SK-N-SH (cell line): ENCODE data around the gene MBD2. TPM values are rescaled to one million over a fixed set of nuclear protein-coding genes. Genes with fewer than 3 reads are reported as not detected.

Source experiments
- CTCF ChIA-PET: fragments of 300-600, 350-600 bp; formaldehyde crosslinking; extraction: SDS; loops from one replicate; lab custom pipeline; 2021; lab: Yijun Ruan, JAX
- POLR2A ChIA-PET: fragments of 350-600 bp; sonication (Branson Sonifier 250); formaldehyde crosslinking; extraction: SDS; loops from one replicate; lab custom pipeline; 2020; ENCODE audit warnings: antibody characterized with exemption, inconsistent platforms; lab: Yijun Ruan, JAX
- DNase-seq: peaks from one replicate; pipeline ENCODE4 v3.0.0; 2012
- H2AFZ ChIP-seq: fragments of 200-600 bp; sonication (generic); 2 replicates; pipeline ENCODE4 v1.8.1; 2016; ENCODE audit warnings: antibody characterized with exemption, mild to moderate bottlenecking, low read depth
- H3F3A ChIP-seq: fragments of 200-600 bp; sonication (generic); replicated peaks from 2 replicates; pipeline ENCODE3; 2016; ENCODE audit warnings: antibody characterized with exemption, mild to moderate bottlenecking; ENCODE audit not compliant: insufficient read depth
- H3K27ac ChIP-seq, 2 experiments: fragments of 200-500 bp in 1 of 2; fragments of 200-600 bp in 1 of 2; sonication (Bioruptor generic) in 1 of 2; sonication (generic), shearing (Covaris generic) in 1 of 2; 2 replicates each; pipeline versions ENCODE4 v1.5.1 to v1.6.1; 2014 to 2016; ENCODE audit warnings: low read depth in 2 of 2, inconsistent platforms in 1 of 2, low read length in 1 of 2, mild to moderate bottlenecking in 1 of 2, mixed read lengths in 1 of 2
- H3K27me3 ChIP-seq: fragments of 200-600 bp; sonication (generic), shearing (Covaris generic); 2 replicates; pipeline ENCODE4 v1.6.1; 2016; ENCODE audit warnings: mixed run types; ENCODE audit not compliant: insufficient read depth
- H3K36me3 ChIP-seq, 2 experiments: fragments of 200-500 bp in 1 of 2; fragments of 200-600 bp in 1 of 2; sonication (Bioruptor generic) in 1 of 2; sonication (generic) in 1 of 2; replicated peaks in 1 of 2; 2 replicates each; pipeline versions ENCODE3 to v1.5.1; 2014 to 2016; ENCODE audit warnings: low read length in 1 of 2, mild to moderate bottlenecking in 1 of 2; ENCODE audit not compliant: insufficient read depth in 2 of 2, control insufficient read depth in 1 of 2
- H3K4me1 ChIP-seq, 2 experiments: fragments of 200-500 bp in 1 of 2; fragments of 200-600 bp in 1 of 2; sonication (Bioruptor generic) in 1 of 2; sonication (generic), shearing (Covaris generic) in 1 of 2; 2 replicates each; pipeline versions ENCODE4 v1.5.1 to v1.6.1; 2014 to 2016; ENCODE audit warnings: low read depth in 1 of 2, low read length in 1 of 2, mixed run types in 1 of 2; ENCODE audit not compliant: insufficient read depth in 2 of 2, control insufficient read depth in 1 of 2
- H3K4me2 ChIP-seq: fragments of 200-600 bp; sonication (generic), shearing (Covaris generic); 2 replicates; pipeline ENCODE4 v1.6.1; 2017; ENCODE audit warnings: mixed run types
- H3K4me3 ChIP-seq, 2 experiments: fragments of 200-500 bp in 1 of 2; fragments of 200-600 bp in 1 of 2; sonication (Bioruptor generic) in 1 of 2; sonication (generic), shearing (Covaris generic) in 1 of 2; 2 replicates each; pipeline versions ENCODE4 v1.5.1 to v1.8.1; 2014 to 2016; ENCODE audit warnings: low read depth in 2 of 2, inconsistent platforms in 1 of 2, low read length in 1 of 2, mild to moderate bottlenecking in 1 of 2, mixed read lengths in 1 of 2, moderate library complexity in 1 of 2
- H3K79me2 ChIP-seq: fragments of 200-600 bp; sonication (generic); 2 replicates; pipeline ENCODE4 v1.8.1; 2017; ENCODE audit warnings: mild to moderate bottlenecking; ENCODE audit not compliant: insufficient read depth
- H3K9ac ChIP-seq: fragments of 200-600 bp; sonication (generic); 2 replicates; pipeline ENCODE4 v1.6.1; 2017; ENCODE audit warnings: mixed run types
- H3K9me2 ChIP-seq: fragments of 200-600 bp; sonication (generic); 2 replicates; pipeline ENCODE4 v1.6.1; 2017; ENCODE audit warnings: mixed run types
- H3K9me3 ChIP-seq: fragments of 200-600 bp; sonication (generic); 2 replicates; pipeline ENCODE4 v1.6.1; 2017; ENCODE audit warnings: mixed run types, mild to moderate bottlenecking, moderate library complexity
- H4K20me1 ChIP-seq: fragments of 200-600 bp; sonication (generic); 2 replicates; pipeline ENCODE4 v1.6.1; 2017; ENCODE audit warnings: mild to moderate bottlenecking, mixed run types; ENCODE audit not compliant: insufficient read depth
- ELF1 ChIP-seq: IDR thresholded peaks from 2 replicates; pipeline ENCODE4 v1.4.0; 2012
- EP300 ChIP-seq, 2 experiments: IDR thresholded peaks; 2 replicates each; pipeline versions ENCODE4 v1.4.0 to v1.6.1; 2012; ENCODE audit warnings: borderline replicate concordance in 1 of 2, low read depth in 1 of 2, low read length in 1 of 2
- FOSL2 ChIP-seq: IDR thresholded peaks from 2 replicates; pipeline ENCODE4 v1.4.0; 2012; ENCODE audit warnings: low read depth, mild to moderate bottlenecking, moderate library complexity, borderline replicate concordance
- GATA2 ChIP-seq: sonication (generic); formaldehyde crosslinking; IDR thresholded peaks from 2 replicates; pipeline ENCODE4 v1.5.0; 2020; ENCODE audit warnings: mild to moderate bottlenecking, missing genetic modification reagents
- MEF2A ChIP-seq: IDR thresholded peaks from 2 replicates; pipeline ENCODE4 v1.4.0; 2012; ENCODE audit warnings: low read depth, borderline replicate concordance
- NFIC ChIP-seq: IDR thresholded peaks from 2 replicates; pipeline ENCODE4 v1.4.0; 2012; ENCODE audit warnings: borderline replicate concordance
- POLR2AphosphoS5 ChIP-seq: IDR thresholded peaks from 2 replicates; pipeline ENCODE4 v1.6.1; 2012; ENCODE audit warnings: low read depth, low read length
- RAD21 ChIP-seq: IDR thresholded peaks from 2 replicates; pipeline ENCODE4 v1.6.1; 2012; ENCODE audit warnings: mild to moderate bottlenecking, low read length
- RCOR1 ChIP-seq: fragments of 150-350 bp; IDR thresholded peaks from 2 replicates; pipeline ENCODE4 v1.6.1; 2017; ENCODE audit warnings: antibody characterized with exemption, low read length
- RXRA ChIP-seq: IDR thresholded peaks from 2 replicates; pipeline ENCODE4 v1.4.0; 2012; ENCODE audit warnings: low read depth, mild to moderate bottlenecking, borderline replicate concordance
- SMC3 ChIP-seq: IDR thresholded peaks from 2 replicates; pipeline ENCODE4 v1.6.1; 2012; ENCODE audit warnings: low read depth, low read length, improper control_type of control experiment
- TCF12 ChIP-seq: IDR thresholded peaks from 2 replicates; pipeline ENCODE4 v1.4.0; 2012
- YY1 ChIP-seq: IDR thresholded peaks from 2 replicates; pipeline ENCODE4 v1.4.0; 2012; ENCODE audit warnings: low read depth, mild to moderate bottlenecking
- WGBS: methylation state at CpG from one replicate; pipeline ENCODE4 v1.1.6; 2017; ENCODE audit warnings: low lambda C conversion rate; 5-methylcytosine and 5-hydroxymethylcytosine counted together
- polyA plus RNA-seq, 3 experiments: library from polyadenylated mRNA; depleted of rRNA; stranded (reverse); fragments of >200 nt; gene quantifications; 2 replicates each; pipeline ENCODE4 v1.2.3, GENCODE V29; 2012
- TF ChIP-seq, protein P1 (sequence below): IDR thresholded peaks from 2 replicates; pipeline ENCODE4 v1.4.0; 2012; ENCODE audit warnings: low read depth
- TF ChIP-seq, protein P2 (sequence below): fragments of 150-350 bp; IDR thresholded peaks from 2 replicates; pipeline ENCODE4 v1.6.1; 2017; ENCODE audit warnings: antibody characterized with exemption, low read length, low read depth, borderline replicate concordance
- TF ChIP-seq, protein P3 (sequence below): fragments of 150-350 bp; IDR thresholded peaks from 2 replicates; pipeline ENCODE4 v1.6.1; 2016; ENCODE audit warnings: mild to moderate bottlenecking, low read depth, low read length
- TF ChIP-seq, protein P4 (sequence below): IDR thresholded peaks from 2 replicates; pipeline ENCODE4 v1.4.0; 2012; ENCODE audit warnings: low read depth, borderline replicate concordance
- TF ChIP-seq, protein P5 (sequence below): IDR thresholded peaks from 2 replicates; pipeline ENCODE4 v1.6.1; 2012; ENCODE audit warnings: mild to moderate bottlenecking, low read depth, low read length, moderate library complexity

MBD2 gene
- polyA plus RNA-seq, 1 of the 3 experiments (the other 2 are of a cell fraction), result 12.5 TPM

DNA sequence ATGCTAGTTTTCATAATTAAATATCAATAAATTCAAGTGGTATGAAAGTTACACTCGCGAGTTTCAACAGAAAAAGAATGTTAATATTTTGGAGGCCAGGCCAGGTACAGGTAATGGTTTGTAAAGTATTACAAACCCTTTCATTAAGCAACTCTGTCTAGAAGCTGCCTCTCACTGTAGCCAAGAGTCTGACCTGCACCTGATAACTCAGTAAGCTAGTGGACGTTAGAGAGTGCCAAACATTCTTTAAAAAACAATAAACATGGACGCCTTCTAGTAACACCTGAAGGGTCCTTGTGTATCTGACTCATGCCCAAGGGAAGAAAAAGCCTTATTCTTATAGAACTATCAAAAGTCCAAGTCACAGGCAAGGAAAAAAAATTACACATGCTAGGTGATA lies 70.2 kb downstream of the MBD2 start:
- no peaks in the 10 kb centered on the region for H3K27me3 ChIP-seq
- no peaks in the 10 kb centered on the region for H4K20me1 ChIP-seq
- TF ChIP-seq, protein P1, sequence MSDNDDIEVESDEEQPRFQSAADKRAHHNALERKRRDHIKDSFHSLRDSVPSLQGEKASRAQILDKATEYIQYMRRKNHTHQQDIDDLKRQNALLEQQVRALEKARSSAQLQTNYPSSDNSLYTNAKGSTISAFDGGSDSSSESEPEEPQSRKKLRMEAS, result no peak
- TF ChIP-seq RCOR1 (no peak), TCF12 (no peak)
- no peak overlapping the region for H3K9ac ChIP-seq
- H3K79me2 ChIP-seq, result peaks cover 7% of the 10 kb centered on the region; the same call in 1 of the 2 replicates
- H3K4me1 ChIP-seq, result no peaks in the 10 kb centered on the region
- H2AFZ ChIP-seq, result no peak overlapping the region
- H3K27ac ChIP-seq, result no peak overlapping the region
- H3F3A ChIP-seq, result peaks cover 18% of the 10 kb centered on the region
- H3K4me2 ChIP-seq, result no peak overlapping the region
- H3K9me3 ChIP-seq, result no peaks in the 10 kb centered on the region
- H3K36me3 ChIP-seq, result peaks cover 36 to 41% of the 10 kb centered on the region in 2 experiments
- no peak overlapping the region for H3K4me3 ChIP-seq
- POLR2A ChIA-PET, result interaction anchor here (0.6 kb wide), 1 partner anchor 1698 kb away, joined by 4 read pairs; no protein-coding TSS in a partner anchor
- DNase-seq, result no peak
- no peaks in the 10 kb centered on the region for H3K9me2 ChIP-seq
- CTCF ChIA-PET, result interaction anchor here (1.1 kb wide), 1 partner anchor 27 kb away, joined by 3 read pairs; no protein-coding TSS in a partner anchor
- 97% methylated on average over 4 of the region's 4 CpGs for WGBS

DNA sequence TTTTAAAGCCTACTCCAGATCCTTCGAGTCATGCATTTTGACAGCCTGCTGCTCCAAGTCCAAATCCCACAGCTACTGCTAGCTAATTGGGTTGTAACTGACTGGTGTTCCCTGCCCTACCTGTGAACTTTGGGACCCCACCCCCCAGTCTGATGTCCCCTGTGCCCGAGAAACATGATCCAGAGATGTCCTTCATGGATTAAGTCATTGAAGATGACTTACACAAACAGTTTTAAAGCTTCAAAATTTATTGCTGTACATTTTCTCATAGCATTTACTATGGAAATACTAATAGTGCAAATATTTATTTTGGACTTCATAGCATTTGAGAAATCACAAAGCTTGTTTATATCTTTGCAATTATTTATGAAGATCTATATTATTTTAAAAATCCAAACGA lies 73.1 kb downstream of the MBD2 start:
- no peaks in the 10 kb centered on the region for H3K79me2 ChIP-seq
- H3K9me3 ChIP-seq, result no peaks in the 10 kb centered on the region
- H3K36me3 ChIP-seq, result peaks cover 31 to 34% of the 10 kb centered on the region in 2 experiments
- POLR2A ChIA-PET, result no interaction called here
- TF ChIP-seq FOSL2 (no peak), GATA2 (CRISPR knock-in tag) (no peak), RAD21 (no peak), RCOR1 (no peak), ELF1 (no peak), NFIC (no peak), RXRA (no peak), POLR2AphosphoS5 (no peak), YY1 (no peak), TCF12 (no peak), EP300 (IDR thresholded peaks at IDR 0.05; ENCODE audit: borderline replicate concordance in 1 of 2, low read depth in 1 of 2, low read length in 1 of 2) (no peak), MEF2A (no peak), SMC3 (no peak)
- TF ChIP-seq, protein P2, sequence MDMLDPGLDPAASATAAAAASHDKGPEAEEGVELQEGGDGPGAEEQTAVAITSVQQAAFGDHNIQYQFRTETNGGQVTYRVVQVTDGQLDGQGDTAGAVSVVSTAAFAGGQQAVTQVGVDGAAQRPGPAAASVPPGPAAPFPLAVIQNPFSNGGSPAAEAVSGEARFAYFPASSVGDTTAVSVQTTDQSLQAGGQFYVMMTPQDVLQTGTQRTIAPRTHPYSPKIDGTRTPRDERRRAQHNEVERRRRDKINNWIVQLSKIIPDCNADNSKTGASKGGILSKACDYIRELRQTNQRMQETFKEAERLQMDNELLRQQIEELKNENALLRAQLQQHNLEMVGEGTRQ, result no peak
- TF ChIP-seq, protein P3, sequence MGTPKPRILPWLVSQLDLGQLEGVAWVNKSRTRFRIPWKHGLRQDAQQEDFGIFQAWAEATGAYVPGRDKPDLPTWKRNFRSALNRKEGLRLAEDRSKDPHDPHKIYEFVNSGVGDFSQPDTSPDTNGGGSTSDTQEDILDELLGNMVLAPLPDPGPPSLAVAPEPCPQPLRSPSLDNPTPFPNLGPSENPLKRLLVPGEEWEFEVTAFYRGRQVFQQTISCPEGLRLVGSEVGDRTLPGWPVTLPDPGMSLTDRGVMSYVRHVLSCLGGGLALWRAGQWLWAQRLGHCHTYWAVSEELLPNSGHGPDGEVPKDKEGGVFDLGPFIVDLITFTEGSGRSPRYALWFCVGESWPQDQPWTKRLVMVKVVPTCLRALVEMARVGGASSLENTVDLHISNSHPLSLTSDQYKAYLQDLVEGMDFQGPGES, result no peak
- TF ChIP-seq, protein P4, sequence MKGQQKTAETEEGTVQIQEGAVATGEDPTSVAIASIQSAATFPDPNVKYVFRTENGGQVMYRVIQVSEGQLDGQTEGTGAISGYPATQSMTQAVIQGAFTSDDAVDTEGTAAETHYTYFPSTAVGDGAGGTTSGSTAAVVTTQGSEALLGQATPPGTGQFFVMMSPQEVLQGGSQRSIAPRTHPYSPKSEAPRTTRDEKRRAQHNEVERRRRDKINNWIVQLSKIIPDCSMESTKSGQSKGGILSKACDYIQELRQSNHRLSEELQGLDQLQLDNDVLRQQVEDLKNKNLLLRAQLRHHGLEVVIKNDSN, result no peak
- TF ChIP-seq, protein P5, sequence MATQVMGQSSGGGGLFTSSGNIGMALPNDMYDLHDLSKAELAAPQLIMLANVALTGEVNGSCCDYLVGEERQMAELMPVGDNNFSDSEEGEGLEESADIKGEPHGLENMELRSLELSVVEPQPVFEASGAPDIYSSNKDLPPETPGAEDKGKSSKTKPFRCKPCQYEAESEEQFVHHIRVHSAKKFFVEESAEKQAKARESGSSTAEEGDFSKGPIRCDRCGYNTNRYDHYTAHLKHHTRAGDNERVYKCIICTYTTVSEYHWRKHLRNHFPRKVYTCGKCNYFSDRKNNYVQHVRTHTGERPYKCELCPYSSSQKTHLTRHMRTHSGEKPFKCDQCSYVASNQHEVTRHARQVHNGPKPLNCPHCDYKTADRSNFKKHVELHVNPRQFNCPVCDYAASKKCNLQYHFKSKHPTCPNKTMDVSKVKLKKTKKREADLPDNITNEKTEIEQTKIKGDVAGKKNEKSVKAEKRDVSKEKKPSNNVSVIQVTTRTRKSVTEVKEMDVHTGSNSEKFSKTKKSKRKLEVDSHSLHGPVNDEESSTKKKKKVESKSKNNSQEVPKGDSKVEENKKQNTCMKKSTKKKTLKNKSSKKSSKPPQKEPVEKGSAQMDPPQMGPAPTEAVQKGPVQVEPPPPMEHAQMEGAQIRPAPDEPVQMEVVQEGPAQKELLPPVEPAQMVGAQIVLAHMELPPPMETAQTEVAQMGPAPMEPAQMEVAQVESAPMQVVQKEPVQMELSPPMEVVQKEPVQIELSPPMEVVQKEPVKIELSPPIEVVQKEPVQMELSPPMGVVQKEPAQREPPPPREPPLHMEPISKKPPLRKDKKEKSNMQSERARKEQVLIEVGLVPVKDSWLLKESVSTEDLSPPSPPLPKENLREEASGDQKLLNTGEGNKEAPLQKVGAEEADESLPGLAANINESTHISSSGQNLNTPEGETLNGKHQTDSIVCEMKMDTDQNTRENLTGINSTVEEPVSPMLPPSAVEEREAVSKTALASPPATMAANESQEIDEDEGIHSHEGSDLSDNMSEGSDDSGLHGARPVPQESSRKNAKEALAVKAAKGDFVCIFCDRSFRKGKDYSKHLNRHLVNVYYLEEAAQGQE, result no peak
- TF ChIP-seq, all 33 proteins: peak for 0
- H3K9ac ChIP-seq, result no peak overlapping the region
- H3K27ac ChIP-seq, result no peak overlapping the region
- no peaks in the 10 kb centered on the region for H3K9me2 ChIP-seq
- H3K4me1 ChIP-seq, result peaks cover 0 to 11% of the 10 kb centered on the region in 2 experiments; a peak in 1 of 4 replicates
- H3F3A ChIP-seq, result peaks cover 36% of the 10 kb centered on the region
- no peaks in the 10 kb centered on the region for H3K27me3 ChIP-seq
- 86% methylated on average over 3 of the region's 3 CpGs for WGBS
- H3K4me3 ChIP-seq, result no peak overlapping the region
- H4K20me1 ChIP-seq, result no peaks in the 10 kb centered on the region
- no peak overlapping the region for H3K4me2 ChIP-seq
- DNase-seq, result no peak
- CTCF ChIA-PET, result interaction anchor here (1.9 kb wide), 1 partner anchor 24 kb away, joined by 7 read pairs; no protein-coding TSS in a partner anchor
- no peak overlapping the region for H2AFZ ChIP-seq
